Large intestine (tissue), 3 donors: ENCODE measurements around the gene TMEM132D. TPM values are rescaled to one million over a fixed set of nuclear protein-coding genes. Genes with fewer than 3 reads are reported as not detected.

Experiments used
- DNase-seq, 2 donors: peaks; one replicate each; pipeline versions ENCODE4 v3.0.0 to v3.0.0-alpha.2; 2013
- H3K27ac ChIP-seq: one replicate; pipeline ENCODE4 v1.5.1; 2013; ENCODE audit warnings: low read length
- H3K27me3 ChIP-seq: 2 replicates; pipeline ENCODE4 v1.6.1; 2013; ENCODE audit warnings: low read length; ENCODE audit not compliant: control insufficient read depth, insufficient read depth
- H3K36me3 ChIP-seq: 2 replicates; pipeline ENCODE4 v1.6.1; 2013; ENCODE audit warnings: low read length; ENCODE audit not compliant: control insufficient read depth, insufficient read depth
- H3K4me1 ChIP-seq: one replicate; pipeline ENCODE4 v1.6.1; 2013; ENCODE audit warnings: low read length; ENCODE audit not compliant: control insufficient read depth, insufficient read depth
- H3K4me3 ChIP-seq: one replicate; pipeline ENCODE4 v1.5.1; 2013; ENCODE audit warnings: low read length
- H3K9me3 ChIP-seq: one replicate; pipeline ENCODE4 v1.6.1; 2013; ENCODE audit warnings: mild to moderate bottlenecking, low read depth, low read length, moderate library complexity; ENCODE audit not compliant: control insufficient read depth
- WGBS: methylation state at CpG from one replicate; pipeline ENCODE4 v1.1.5; 2013; ENCODE audit warnings: low lambda C conversion rate; ENCODE audit not compliant: insufficient coverage; 5-methylcytosine and 5-hydroxymethylcytosine counted together
- polyA plus RNA-seq: library from polyadenylated mRNA; unstranded; fragments of 120-200 nt; gene quantifications from one replicate; pipeline ENCODE4 v1.2.1, GENCODE V29; 2013

Gene TMEM132D
- polyA plus RNA-seq, 1 donor = 0.55 TPM

DNA sequence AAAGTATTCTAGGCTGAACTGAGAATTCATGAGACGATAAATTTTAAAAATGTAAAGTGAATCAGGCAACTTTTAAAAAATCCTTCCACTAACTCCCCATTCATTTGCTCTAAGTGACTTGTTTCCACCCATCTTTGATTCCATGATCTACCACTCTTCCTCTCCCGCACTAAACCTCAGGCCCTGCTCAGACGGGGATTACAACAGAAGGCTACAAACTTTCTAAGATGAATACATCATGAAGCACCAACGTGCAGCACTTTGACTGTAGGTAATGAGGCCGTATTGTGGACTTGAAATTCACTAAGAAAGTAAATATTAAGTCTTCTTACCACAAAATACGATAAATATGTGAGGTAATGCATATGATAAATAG is 30.0 kb downstream of the TMEM132D start:
- Histone ChIP-seq H3K36me3 (no peaks in the 10 kb centered on the region), H3K4me3 (no peak overlapping the region), H3K9me3 (peaks cover 3% of the 10 kb centered on the region), H3K4me1 (no peaks in the 10 kb centered on the region), H3K27me3 (no peaks in the 10 kb centered on the region), H3K27ac (no peak overlapping the region)
- WGBS = 100% methylated on average over 2 of the region's 6 CpGs
- no peak for DNase-seq

GRCh38 chr12:129873111-129873832 is 30.6 kb downstream of the TMEM132D start:
- Histone ChIP-seq H3K27ac (no peak overlapping the region), H3K9me3 (peaks cover 3% of the 10 kb centered on the region), H3K4me1 (no peaks in the 10 kb centered on the region), H3K27me3 (no peaks in the 10 kb centered on the region), H3K36me3 (no peaks in the 10 kb centered on the region), H3K4me3 (no peak overlapping the region)
- 67% methylated on average over 6 of the region's 13 CpGs for WGBS
- DNase-seq = no peak

- WGBS = no CpG with 5 or more reads among the region's 19 CpGs
- no peak for DNase-seq
- H3K27ac ChIP-seq = no peak overlapping the region
- peaks cover 3% of the 10 kb centered on the region for H3K9me3 ChIP-seq
- no peaks in the 10 kb centered on the region for H3K36me3 ChIP-seq
- H3K4me1 ChIP-seq = no peaks in the 10 kb centered on the region
- H3K4me3 ChIP-seq = no peak overlapping the region
- H3K27me3 ChIP-seq = no peaks in the 10 kb centered on the region
Observed at GRCh38 chr12:129871991-129872972, 31.5 kb downstream of the TMEM132D start.

GRCh38 chr12:129870796-129871195 is 33.0 kb downstream of the TMEM132D start:
- Histone ChIP-seq H3K27me3 (no peaks in the 10 kb centered on the region), H3K27ac (no peak overlapping the region), H3K4me3 (no peak overlapping the region), H3K4me1 (no peaks in the 10 kb centered on the region), H3K9me3 (peaks cover 3% of the 10 kb centered on the region), H3K36me3 (no peaks in the 10 kb centered on the region)
- WGBS = no CpG with 5 or more reads among the region's 5 CpGs
- DNase-seq = no peak

GRCh38 chr12:129870136-129870535 is 33.7 kb downstream of the TMEM132D start:
- WGBS = no CpG with 5 or more reads among the region's 2 CpGs
- Histone ChIP-seq H3K4me3 (no peak overlapping the region), H3K27me3 (no peaks in the 10 kb centered on the region), H3K27ac (no peak overlapping the region), H3K9me3 (peaks cover under 1% of the 10 kb centered on the region), H3K36me3 (no peaks in the 10 kb centered on the region), H3K4me1 (no peaks in the 10 kb centered on the region)
- no peak for DNase-seq

DNA sequence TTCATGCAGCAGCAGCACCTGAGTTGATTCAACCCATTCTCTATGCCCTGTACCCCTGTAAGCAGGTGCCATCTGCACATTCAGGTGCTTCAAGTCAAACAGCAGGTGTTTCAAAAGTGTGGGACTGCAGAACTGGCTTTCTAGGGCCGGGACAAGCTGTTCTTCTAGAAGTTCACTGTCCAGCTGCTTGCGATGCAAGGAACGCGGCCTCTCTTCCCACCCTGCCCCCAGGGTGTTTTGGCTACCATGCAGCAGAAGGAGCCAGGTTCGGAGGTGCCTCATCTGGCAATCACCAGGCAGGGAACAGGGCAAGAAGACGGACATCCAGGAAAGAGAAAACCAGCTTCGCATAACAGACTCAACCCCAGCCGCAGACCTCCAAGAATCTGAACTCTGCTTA is 35.2 kb downstream of the TMEM132D start:
- Histone ChIP-seq H3K27ac (no peak overlapping the region), H3K9me3 (no peaks in the 10 kb centered on the region), H3K4me3 (no peak overlapping the region), H3K36me3 (no peaks in the 10 kb centered on the region), H3K4me1 (no peaks in the 10 kb centered on the region), H3K27me3 (no peaks in the 10 kb centered on the region)
- no CpG with 5 or more reads among the region's 8 CpGs for WGBS
- DNase-seq = no peak

GRCh38 chr12:129863938-129864337 is 39.9 kb downstream of the TMEM132D start:
- Histone ChIP-seq H3K27me3 (no peaks in the 10 kb centered on the region), H3K36me3 (no peaks in the 10 kb centered on the region), H3K27ac (no peak overlapping the region), H3K4me1 (no peaks in the 10 kb centered on the region), H3K9me3 (no peaks in the 10 kb centered on the region), H3K4me3 (no peak overlapping the region)
- no CpG with 5 or more reads among the region's 4 CpGs for WGBS
- no peak for DNase-seq

- 80% methylated on average over 1 of the region's 7 CpGs for WGBS
- DNase-seq = no peak
- H3K9me3 ChIP-seq = no peaks in the 10 kb centered on the region
- H3K27ac ChIP-seq = no peak overlapping the region
- no peaks in the 10 kb centered on the region for H3K36me3 ChIP-seq
- H3K4me3 ChIP-seq = no peak overlapping the region
- H3K4me1 ChIP-seq = no peaks in the 10 kb centered on the region
- H3K27me3 ChIP-seq = no peaks in the 10 kb centered on the region
Observed at GRCh38 chr12:129862561-129863175, 41.2 kb downstream of the TMEM132D start.

- no peak overlapping the region for H3K27ac ChIP-seq
- no peaks in the 10 kb centered on the region for H3K4me1 ChIP-seq
- no peaks in the 10 kb centered on the region for H3K36me3 ChIP-seq
- no CpG with 5 or more reads among the region's 2 CpGs for WGBS
- DNase-seq = no peak
- H3K4me3 ChIP-seq = no peak overlapping the region
- H3K27me3 ChIP-seq = no peaks in the 10 kb centered on the region
- H3K9me3 ChIP-seq = no peaks in the 10 kb centered on the region
Observed at GRCh38 chr12:129861951-129862350, 41.9 kb downstream of the TMEM132D start.

DNA sequence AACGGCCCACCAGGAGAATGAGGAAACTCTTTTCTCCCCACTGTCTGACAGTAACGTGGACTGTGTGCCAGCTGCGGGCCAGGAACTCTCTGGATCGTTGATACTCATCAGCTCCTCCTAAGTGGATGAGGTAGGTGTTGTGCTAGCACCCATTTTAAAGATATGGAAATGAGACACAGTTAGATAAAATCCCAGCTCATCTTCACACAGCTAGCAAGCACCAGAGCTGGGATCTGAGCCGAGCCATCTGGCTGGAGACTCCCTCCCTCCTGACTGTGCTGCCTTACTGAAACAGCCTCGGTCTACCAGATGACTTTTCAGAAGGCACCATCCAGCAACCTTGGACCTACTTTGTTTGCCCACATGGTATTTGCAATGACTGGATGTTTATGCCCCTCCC is 49.2 kb downstream of the TMEM132D start:
- Histone ChIP-seq H3K27me3 (no peaks in the 10 kb centered on the region), H3K4me1 (no peaks in the 10 kb centered on the region), H3K4me3 (no peak overlapping the region), H3K9me3 (no peaks in the 10 kb centered on the region), H3K36me3 (no peaks in the 10 kb centered on the region), H3K27ac (no peak overlapping the region)
- WGBS = 67% methylated on average over 1 of the region's 6 CpGs
- DNase-seq = no peak
